ENCODE measurements around the gene OBSCN.

Gene OBSCN

DNA sequence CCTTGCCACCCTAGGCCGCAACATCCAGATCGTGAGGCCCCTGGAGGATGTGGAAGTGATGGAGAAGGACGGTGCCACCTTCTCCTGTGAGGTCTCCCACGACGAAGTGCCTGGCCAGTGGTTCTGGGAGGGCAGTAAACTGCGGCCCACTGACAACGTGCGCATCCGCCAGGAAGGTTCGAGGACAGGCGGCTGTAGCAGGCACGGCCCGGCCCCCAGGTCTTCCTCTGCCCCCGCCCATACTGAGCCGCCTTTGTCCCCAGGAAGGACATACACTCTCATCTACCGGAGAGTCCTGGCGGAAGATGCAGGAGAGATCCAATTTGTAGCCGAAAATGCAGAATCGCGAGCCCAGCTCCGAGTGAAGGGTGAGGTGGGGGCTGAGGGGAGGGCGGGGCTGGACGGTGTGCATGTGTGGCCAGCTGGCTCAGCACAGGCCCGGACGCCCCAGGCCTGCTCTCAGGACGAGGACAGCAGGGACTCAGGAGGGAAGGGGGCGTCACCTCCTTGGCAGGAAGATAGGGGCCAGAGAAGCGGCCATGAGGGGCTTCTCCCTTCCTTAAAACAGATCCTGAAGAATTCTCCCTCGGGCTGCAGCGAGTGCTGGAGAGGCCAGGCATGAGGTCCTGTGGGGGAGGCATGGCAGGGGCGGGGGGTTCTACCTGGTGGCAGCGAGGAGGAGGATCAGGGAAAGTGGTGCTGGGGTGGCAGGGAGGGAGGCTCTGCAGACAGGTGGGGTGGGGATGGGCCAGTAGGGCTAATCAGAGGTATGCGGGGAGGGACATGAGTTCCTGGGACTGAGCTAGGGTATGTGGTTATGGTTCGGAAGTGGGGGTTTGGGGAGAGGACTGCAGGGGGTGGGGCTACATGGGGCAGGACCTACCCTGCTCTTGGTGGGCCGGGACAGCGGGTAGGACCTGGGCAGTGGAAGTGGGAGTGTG lies 69.9 kb downstream of the OBSCN start:
- DNase-seq, result no peak

- DNase-seq, result no peak
Measured at GRCh38 chr1:228278432-228278941, 70.6 kb downstream of the OBSCN start.

DNA sequence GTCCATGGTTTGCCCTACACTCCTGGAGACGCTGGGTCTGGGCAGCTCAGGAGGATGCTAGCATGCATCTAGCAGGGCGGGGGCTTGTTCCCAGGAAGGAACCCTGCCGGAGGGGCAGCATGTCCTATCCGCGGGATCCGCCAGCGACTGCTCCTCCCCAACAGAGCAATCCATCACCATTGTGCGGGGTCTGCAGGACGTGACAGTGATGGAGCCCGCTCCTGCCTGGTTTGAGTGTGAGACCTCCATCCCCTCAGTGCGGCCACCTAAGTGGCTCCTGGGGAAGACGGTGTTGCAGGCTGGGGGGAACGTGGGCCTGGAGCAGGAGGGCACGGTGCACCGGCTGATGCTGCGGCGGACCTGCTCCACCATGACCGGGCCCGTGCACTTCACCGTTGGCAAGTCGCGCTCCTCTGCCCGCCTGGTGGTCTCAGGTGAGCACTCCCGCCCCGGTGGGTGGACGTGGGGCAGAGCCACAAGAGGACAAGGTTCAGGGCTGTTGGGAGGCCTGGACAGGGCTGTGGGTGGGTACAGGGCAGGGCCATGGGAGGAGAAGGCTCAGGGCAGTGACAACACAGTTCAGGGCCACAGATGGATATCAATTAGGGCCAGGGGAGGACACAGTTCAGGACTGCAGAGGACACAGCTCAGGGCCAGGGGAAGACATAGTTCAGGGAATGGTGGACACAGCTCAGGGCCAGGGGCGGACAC lies 71.3 kb downstream of the OBSCN start:
- DNase-seq, result no peak

- no peak for DNase-seq
Measured at GRCh38 chr1:228279722-228280105, 71.9 kb downstream of the OBSCN start.

DNA sequence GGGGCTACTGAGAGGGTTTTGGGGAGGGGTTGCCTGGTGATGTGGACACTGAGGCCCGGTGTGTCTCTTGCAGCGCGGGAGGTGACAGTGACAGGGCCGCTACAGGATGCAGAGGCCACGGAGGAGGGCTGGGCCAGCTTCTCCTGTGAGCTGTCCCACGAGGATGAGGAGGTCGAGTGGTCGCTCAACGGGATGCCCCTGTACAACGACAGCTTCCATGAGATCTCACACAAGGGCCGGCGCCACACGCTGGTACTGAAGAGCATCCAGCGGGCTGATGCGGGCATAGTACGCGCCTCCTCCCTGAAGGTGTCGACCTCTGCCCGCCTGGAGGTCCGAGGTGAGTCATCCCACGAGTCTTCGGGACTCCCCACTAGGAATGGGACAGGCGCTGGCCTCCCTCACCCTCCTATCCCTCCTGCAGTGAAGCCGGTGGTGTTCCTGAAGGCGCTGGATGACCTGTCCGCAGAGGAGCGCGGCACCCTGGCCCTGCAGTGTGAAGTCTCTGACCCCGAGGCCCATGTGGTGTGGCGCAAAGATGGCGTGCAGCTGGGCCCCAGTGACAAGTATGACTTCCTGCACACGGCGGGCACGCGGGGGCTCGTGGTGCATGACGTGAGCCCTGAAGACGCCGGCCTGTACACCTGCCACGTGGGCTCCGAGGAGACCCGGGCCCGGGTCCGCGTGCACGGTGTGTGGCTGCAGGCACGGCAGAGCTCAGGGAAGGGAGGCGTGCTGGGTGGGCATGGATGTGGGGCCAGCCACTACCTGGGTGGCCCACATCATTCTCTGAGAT lies 72.5 kb downstream of the OBSCN start:
- DNase-seq, result no peak

GRCh38 chr1:228280961-228281591 lies 73.2 kb downstream of the OBSCN start:
- no peak for DNase-seq

DNA sequence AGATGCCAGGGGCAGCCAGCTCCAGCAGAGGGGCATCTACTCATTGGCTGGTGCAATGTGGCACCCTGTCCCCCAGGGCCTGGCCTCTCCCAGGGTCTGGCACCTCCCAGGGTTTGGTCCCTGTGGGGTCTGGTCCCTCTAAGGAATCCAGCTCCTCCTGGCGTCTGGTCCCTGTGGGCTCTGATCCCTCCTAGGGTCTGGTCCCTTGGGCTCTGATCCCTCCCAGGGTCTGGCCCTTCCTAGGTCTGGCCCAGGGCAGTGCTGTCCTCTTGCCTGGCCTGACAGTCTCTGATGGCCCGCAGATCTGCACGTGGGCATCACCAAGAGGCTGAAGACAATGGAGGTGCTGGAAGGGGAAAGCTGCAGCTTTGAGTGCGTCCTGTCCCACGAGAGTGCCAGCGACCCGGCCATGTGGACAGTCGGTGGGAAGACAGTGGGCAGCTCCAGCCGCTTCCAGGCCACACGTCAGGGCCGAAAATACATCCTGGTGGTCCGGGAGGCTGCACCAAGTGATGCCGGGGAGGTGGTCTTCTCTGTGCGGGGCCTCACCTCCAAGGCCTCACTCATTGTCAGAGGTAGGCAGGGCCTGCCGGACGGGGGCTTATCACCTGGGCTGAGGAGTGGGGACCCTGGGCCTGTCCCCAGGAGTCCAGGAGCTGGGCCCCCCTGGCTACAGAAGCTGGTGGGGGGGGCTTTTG lies 73.9 kb downstream of the OBSCN start:
- DNase-seq, result no peak

DNA sequence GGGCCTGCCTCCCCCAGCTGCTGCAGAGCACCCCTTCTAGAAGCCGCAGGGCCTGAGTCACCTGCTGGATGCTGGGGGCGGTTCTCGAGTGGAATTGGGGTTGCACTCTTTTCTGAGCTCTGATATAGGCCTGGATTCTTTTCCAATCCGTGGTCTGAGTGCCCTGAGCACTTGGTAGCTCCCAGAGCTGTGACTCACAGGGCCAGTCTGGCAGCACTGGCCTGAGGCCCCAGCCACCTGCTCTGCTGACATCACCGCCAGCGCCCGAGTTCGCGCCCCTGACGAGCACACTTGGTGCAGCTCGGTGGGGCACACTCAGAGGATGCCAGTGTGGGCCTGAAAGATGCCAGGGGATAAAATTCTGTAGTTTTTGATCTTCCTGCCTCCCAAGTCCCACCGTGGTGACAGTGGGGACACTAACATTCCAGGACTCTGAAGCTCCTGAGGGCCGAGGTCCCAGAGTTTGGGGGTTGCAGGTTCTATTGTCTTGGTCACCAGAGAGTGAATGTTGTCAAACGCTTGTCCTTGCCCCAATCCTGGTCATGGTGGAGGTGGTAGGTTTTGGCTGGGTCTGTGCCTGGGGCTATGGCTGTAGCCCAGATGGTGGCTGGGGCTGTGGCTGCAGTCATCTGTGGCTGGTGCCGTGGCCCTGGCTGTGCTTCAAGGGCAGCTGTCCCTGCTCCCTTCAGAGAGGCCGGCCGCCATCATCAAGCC lies 74.6 kb downstream of the OBSCN start:
- DNase-seq, result no peak

DNA sequence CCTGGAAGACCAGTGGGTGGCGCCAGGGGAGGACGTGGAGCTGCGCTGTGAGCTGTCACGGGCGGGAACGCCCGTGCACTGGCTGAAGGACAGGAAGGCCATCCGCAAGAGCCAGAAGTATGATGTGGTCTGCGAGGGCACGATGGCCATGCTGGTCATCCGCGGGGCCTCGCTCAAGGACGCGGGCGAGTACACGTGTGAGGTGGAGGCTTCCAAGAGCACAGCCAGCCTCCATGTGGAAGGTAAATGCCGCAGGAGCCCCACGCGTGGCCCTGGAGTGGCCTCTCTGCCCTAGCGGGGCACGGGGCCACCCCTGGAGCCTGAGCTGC lies 75.2 kb downstream of the OBSCN start:
- no peak for DNase-seq

GRCh38 chr1:228283476-228284147 lies 75.8 kb downstream of the OBSCN start:
- no peak for DNase-seq

DNA sequence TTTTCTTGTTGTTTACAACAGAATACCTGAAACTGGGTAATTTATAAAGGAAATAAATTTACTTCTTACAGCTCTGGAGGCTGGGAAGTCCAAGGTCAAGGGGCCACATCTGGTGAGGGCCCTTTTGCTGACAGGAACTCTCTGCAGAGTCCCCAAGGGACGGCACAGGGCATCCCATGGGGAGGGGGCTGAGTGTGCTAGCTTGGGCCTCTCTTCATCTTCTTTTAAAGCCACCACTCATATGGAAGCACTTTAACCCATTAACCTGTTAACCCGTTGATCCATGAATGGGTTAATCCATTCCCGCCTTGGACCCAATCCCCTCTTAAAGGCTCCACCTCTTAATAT lies 76.3 kb downstream of the OBSCN start:
- no peak for DNase-seq

GRCh38 chr1:228284521-228284920 lies 76.7 kb downstream of the OBSCN start:
- no peak for DNase-seq

- DNase-seq, result no peak
Measured at GRCh38 chr1:228285661-228286504, 78.0 kb downstream of the OBSCN start.

DNA sequence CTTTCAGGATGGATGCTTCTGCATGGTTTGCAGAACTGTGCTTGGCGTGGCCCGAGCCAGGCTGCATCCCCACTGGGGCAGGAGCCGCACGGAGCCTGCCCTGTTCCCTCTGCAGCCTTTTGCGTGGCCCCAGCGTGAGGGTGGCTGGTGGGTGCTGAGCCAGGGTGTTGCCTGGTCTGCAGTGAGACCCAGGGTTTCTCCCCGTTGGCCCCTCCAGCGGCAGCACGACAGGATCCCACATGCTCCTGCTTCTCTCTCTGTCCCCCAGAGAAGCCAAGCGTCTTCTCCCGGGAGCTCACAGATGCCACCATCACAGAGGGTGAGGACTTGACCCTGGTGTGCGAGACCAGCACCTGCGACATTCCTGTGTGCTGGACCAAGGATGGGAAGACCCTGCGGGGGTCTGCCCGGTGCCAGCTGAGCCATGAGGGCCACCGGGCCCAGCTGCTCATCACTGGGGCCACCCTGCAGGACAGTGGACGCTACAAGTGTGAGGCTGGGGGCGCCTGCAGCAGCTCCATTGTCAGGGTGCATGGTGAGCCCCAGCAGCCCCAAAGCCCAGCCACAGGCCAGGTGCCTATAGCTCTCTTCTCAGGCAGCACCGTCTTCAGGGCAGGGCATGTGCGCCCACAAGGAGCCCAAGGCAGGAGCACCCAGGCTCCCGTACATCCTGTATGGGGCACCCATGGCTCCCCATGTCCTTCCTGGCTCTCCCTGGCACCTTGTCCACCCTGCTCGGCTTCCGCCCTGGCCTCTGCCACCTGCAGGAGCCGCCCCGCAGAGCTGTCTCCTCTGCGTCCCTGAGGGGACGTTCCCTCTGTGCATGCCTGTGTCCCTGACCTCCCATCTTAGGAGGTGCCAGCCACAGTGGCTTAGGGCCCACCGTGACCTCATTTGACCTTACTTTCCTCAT lies 78.9 kb downstream of the OBSCN start:
- DNase-seq, result no peak

GRCh38 chr1:228287541-228288425 lies 79.9 kb downstream of the OBSCN start:
- DNase-seq, result no peak

DNA sequence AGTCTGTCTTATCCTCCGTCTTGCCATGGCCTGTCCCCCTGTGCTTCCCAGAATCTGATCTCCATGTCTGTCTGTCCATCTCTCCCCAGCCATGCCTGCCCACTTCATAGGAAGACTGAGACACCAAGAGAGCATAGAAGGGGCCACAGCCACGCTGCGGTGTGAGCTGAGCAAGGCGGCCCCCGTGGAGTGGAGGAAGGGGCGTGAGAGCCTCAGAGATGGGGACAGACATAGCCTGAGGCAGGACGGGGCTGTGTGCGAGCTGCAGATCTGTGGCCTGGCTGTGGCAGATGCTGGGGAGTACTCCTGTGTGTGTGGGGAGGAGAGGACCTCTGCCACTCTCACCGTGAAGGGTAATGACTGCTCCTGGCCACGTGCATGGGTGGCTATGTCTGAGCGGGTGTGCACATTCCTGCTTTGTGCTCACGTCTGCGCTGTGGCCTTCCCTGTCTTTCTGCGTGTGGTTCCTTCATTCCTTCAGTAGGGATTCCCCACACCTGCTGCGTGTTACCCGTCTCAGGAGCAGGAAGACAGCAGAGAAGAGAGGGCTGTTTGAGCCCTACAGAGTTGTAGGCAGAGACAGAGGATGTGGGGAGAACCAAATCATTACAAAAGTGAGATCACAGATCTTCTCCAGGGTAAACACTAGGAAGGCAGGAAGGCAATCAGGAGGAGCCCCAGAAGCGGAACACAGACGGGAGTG lies 80.8 kb downstream of the OBSCN start:
- DNase-seq, result no peak

- DNase-seq, result no peak
Measured at GRCh38 chr1:228289239-228289849, 81.5 kb downstream of the OBSCN start.
